Measurements from ENCODE around the gene ADAM23.

Gene ADAM23

GRCh38 chr2:206502729-206503128 is 59.4 kb downstream of the ADAM23 start:
- no peak for DNase-seq (ENCODE audit: low read depth)

GRCh38 chr2:206511283-206511682 is 68.0 kb downstream of the ADAM23 start:
- DNase-seq (ENCODE audit: low read depth) = no peak

- DNase-seq (ENCODE audit: low read depth) = no peak
Observed at GRCh38 chr2:206512999-206513398, 69.7 kb downstream of the ADAM23 start.

- DNase-seq (ENCODE audit: low read depth) = no peak
Observed at GRCh38 chr2:206515580-206515979, 72.2 kb downstream of the ADAM23 start.

GRCh38 chr2:206518997-206519396 is 75.7 kb downstream of the ADAM23 start:
- DNase-seq (ENCODE audit: low read depth) = no peak

GRCh38 chr2:206520450-206520849 is 77.1 kb downstream of the ADAM23 start:
- DNase-seq (ENCODE audit: low read depth) = no peak

GRCh38 chr2:206521115-206521514 is 77.8 kb downstream of the ADAM23 start:
- no peak for DNase-seq (ENCODE audit: low read depth)

GRCh38 chr2:206521612-206522011 is 78.3 kb downstream of the ADAM23 start:
- no peak for DNase-seq (ENCODE audit: low read depth)

- no peak for DNase-seq (ENCODE audit: low read depth)
Observed at GRCh38 chr2:206526416-206526815, 83.1 kb downstream of the ADAM23 start.

GRCh38 chr2:206527153-206527552 is 83.8 kb downstream of the ADAM23 start:
- no peak for DNase-seq (ENCODE audit: low read depth)

GRCh38 chr2:206530727-206531126 is 87.4 kb downstream of the ADAM23 start:
- DNase-seq (ENCODE audit: low read depth) = no peak

- DNase-seq (ENCODE audit: low read depth) = no peak
Observed at GRCh38 chr2:206531996-206532543, 88.7 kb downstream of the ADAM23 start.

- DNase-seq (ENCODE audit: low read depth) = no peak
Observed at GRCh38 chr2:206533977-206534376, 90.6 kb downstream of the ADAM23 start.

GRCh38 chr2:206535260-206535986 is 92.1 kb downstream of the ADAM23 start:
- DNase-seq (ENCODE audit: low read depth) = no peak

GRCh38 chr2:206540757-206541156 is 97.4 kb downstream of the ADAM23 start:
- no peak for DNase-seq (ENCODE audit: low read depth)

GRCh38 chr2:206543073-206543472 is 99.7 kb downstream of the ADAM23 start:
- no peak for DNase-seq (ENCODE audit: low read depth)

- no peak for DNase-seq (ENCODE audit: low read depth)
Observed at GRCh38 chr2:206548383-206548782, 105.1 kb downstream of the ADAM23 start.

GRCh38 chr2:206555721-206556120 is 112.4 kb downstream of the ADAM23 start:
- DNase-seq (ENCODE audit: low read depth) = no peak

- no peak for DNase-seq (ENCODE audit: low read depth)
Observed at GRCh38 chr2:206556357-206556949, 113.1 kb downstream of the ADAM23 start.

GRCh38 chr2:206557321-206557720 is 114.0 kb downstream of the ADAM23 start:
- no peak for DNase-seq (ENCODE audit: low read depth)

GRCh38 chr2:206558492-206558891 is 115.2 kb downstream of the ADAM23 start:
- DNase-seq (ENCODE audit: low read depth) = no peak

GRCh38 chr2:206561962-206562361 is 118.6 kb downstream of the ADAM23 start:
- no peak for DNase-seq (ENCODE audit: low read depth)

GRCh38 chr2:206562375-206562774 is 119.0 kb downstream of the ADAM23 start:
- DNase-seq (ENCODE audit: low read depth) = no peak

GRCh38 chr2:206563374-206563773 is 120.0 kb downstream of the ADAM23 start:
- DNase-seq (ENCODE audit: low read depth) = no peak

Measured in activated T-helper 9 cell treated with anti-CD3 and anti-CD28 coated beads, Interleukin-2, amount 50 U/mL, for 16 hours (primary cell).